H1 (cell line): ENCODE measurements around the gene ATP1A1. TPM values are rescaled to one million over a fixed set of nuclear protein-coding genes. Genes with fewer than 3 reads are reported as not detected.

Experiments used
- SP1 ChIP-seq: IDR thresholded peaks from 2 replicates; pipeline ENCODE4 v1.6.1; 2011; ENCODE audit warnings: low read depth, low read length
- SRF ChIP-seq: IDR thresholded peaks from 2 replicates; pipeline ENCODE4 v1.6.1; 2011; ENCODE audit warnings: mild to moderate bottlenecking, low read depth, low read length, moderate library complexity
- polyA plus RNA-seq, 7 experiments: library from polyadenylated mRNA; depleted of rRNA in 3 of 7; stranded (reverse) in 5 of 7; unstranded in 2 of 7; fragments of >200 nt in 5 of 7; fragments of 200-250 nt in 2 of 7; gene quantifications; 1 replicate in 5 of 7; 2 replicates in 1 of 7; 4 replicates in 1 of 7; pipeline versions ENCODE4 v1.2.1 to v1.2.3, GENCODE V29; 2011 to 2013; ENCODE audit warnings: missing spikeins in 2 of 7, mixed read lengths in 2 of 7
- total RNA-seq: library from RNA; stranded (reverse); fragmentation: NEBNext Ultra II Directional; extraction: Animal tissue kit (Norgen Biotek cat#: 25700); gene quantifications from 2 replicates; pipeline ENCODE4 v1.2.1, GENCODE V29; 2021
- TF ChIP-seq, protein P1 (sequence below): IDR thresholded peaks from 2 replicates; pipeline ENCODE4 v1.6.1; 2012; ENCODE audit warnings: low read length, inconsistent platforms
- TF ChIP-seq, protein P2 (sequence below): IDR thresholded peaks from 2 replicates; pipeline ENCODE4 v1.6.1; 2012; ENCODE audit warnings: inconsistent platforms
- TF ChIP-seq, protein P3 (sequence below), 3 experiments: IDR thresholded peaks; 1 replicate in 2 of 3; 2 replicates in 1 of 3; pipeline versions ENCODE4 v1.5.1 to v1.6.1; 2011; ENCODE audit warnings: low read length in 3 of 3, mild to moderate bottlenecking in 3 of 3, inconsistent platforms in 2 of 3, low read depth in 1 of 3, moderate library complexity in 1 of 3; ENCODE audit not compliant: insufficient read depth in 1 of 3; ENCODE audit errors: control extremely low read depth in 1 of 3

ATP1A1 gene
- total and polyA plus RNA-seq, 2 of the 8 experiments (the other 6 are each of a cell fraction or from before 2014, with no cell fraction given): 222 to 325 TPM

DNA sequence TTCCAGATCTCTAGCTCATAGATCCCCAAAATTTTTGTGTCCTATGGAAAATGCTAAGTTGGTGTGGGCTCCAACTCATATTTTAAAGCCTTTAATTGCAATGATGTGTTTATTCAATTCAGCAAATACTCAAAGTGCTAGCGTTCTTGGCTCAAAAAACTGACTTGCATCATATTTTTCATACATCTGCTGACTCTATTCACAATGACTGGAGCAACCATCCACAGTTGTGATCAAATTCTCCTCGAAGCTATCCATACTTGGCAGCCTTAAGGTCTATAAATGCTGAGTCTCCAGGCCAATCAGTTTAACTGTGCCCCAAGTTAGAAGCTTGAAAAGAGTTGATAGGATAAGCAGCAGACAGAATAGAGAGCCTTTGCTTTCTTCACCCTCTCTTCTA, 2.9 kb upstream of the ATP1A1 start (continued):
- TF ChIP-seq SRF (no peak), SP1 (no peak)
- TF ChIP-seq, protein P1, sequence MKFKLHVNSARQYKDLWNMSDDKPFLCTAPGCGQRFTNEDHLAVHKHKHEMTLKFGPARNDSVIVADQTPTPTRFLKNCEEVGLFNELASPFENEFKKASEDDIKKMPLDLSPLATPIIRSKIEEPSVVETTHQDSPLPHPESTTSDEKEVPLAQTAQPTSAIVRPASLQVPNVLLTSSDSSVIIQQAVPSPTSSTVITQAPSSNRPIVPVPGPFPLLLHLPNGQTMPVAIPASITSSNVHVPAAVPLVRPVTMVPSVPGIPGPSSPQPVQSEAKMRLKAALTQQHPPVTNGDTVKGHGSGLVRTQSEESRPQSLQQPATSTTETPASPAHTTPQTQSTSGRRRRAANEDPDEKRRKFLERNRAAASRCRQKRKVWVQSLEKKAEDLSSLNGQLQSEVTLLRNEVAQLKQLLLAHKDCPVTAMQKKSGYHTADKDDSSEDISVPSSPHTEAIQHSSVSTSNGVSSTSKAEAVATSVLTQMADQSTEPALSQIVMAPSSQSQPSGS: no peak
- TF ChIP-seq, protein P2, sequence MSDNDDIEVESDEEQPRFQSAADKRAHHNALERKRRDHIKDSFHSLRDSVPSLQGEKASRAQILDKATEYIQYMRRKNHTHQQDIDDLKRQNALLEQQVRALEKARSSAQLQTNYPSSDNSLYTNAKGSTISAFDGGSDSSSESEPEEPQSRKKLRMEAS: no peak
- TF ChIP-seq, protein P3, sequence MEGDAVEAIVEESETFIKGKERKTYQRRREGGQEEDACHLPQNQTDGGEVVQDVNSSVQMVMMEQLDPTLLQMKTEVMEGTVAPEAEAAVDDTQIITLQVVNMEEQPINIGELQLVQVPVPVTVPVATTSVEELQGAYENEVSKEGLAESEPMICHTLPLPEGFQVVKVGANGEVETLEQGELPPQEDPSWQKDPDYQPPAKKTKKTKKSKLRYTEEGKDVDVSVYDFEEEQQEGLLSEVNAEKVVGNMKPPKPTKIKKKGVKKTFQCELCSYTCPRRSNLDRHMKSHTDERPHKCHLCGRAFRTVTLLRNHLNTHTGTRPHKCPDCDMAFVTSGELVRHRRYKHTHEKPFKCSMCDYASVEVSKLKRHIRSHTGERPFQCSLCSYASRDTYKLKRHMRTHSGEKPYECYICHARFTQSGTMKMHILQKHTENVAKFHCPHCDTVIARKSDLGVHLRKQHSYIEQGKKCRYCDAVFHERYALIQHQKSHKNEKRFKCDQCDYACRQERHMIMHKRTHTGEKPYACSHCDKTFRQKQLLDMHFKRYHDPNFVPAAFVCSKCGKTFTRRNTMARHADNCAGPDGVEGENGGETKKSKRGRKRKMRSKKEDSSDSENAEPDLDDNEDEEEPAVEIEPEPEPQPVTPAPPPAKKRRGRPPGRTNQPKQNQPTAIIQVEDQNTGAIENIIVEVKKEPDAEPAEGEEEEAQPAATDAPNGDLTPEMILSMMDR (IDR thresholded peaks at IDR 0.05; ENCODE audit: control extremely low read depth in 1 of 3, insufficient read depth in 1 of 3, low read depth in 1 of 3, low read length in 3 of 3): no peak
